Psoas muscle (tissue), 8 donors: ENCODE measurements around the gene MARK4. TPM values are rescaled to one million over a fixed set of nuclear protein-coding genes. Genes with fewer than 3 reads are reported as not detected.
A peak's percentile ranks its signal among the peaks of the same experiment; 100 is the strongest.

Experiments used
- ATAC-seq, 4 donors: fragments of 200-7000 bp; cut with Tn5 transposase; one replicate each; pipeline ENCODE4 v1.9.1; 2020; ENCODE audit warnings: moderate library complexity in 3 of 4, mild to moderate bottlenecking in 2 of 4
- DNase-seq, 2 donors: peaks; one replicate each; pipeline ENCODE4 v3.0.0-alpha.2; 2020
- H3K27ac ChIP-seq: fragments of 200-600 bp; one replicate; pipeline ENCODE4 v1.8.0; 2022
- H3K27me3 ChIP-seq, 3 donors: fragments of 200-600 bp in 1 of 3; one replicate each; pipeline versions ENCODE4 v1.6.1 to v1.8.0; 2013 to 2022; ENCODE audit warnings: low read length in 2 of 3, mild to moderate bottlenecking in 2 of 3, moderate library complexity in 1 of 3; ENCODE audit not compliant: insufficient read depth in 3 of 3
- H3K36me3 ChIP-seq, 2 donors: fragments of 200-600 bp in 1 of 2; one replicate each; pipeline versions ENCODE4 v1.6.1 to v1.8.0; 2013 to 2022; ENCODE audit warnings: low read depth in 1 of 2, mild to moderate bottlenecking in 1 of 2, moderate library complexity in 1 of 2; ENCODE audit not compliant: insufficient read depth in 1 of 2
- H3K4me1 ChIP-seq: fragments of 200-600 bp; one replicate; pipeline ENCODE4 v1.8.0; 2022
- H3K4me3 ChIP-seq: fragments of 200-600 bp; one replicate; pipeline ENCODE4 v1.8.0; 2022; ENCODE audit warnings: mild to moderate bottlenecking
- H3K9me3 ChIP-seq: fragments of 200-600 bp; one replicate; pipeline ENCODE4 v1.8.0; 2022
- CTCF ChIP-seq: fragments of 200-600 bp; IDR thresholded peaks from one replicate; pipeline ENCODE4 v1.8.0; 2022; ENCODE audit warnings: antibody characterized with exemption
- WGBS, 3 donors: extraction: QIAGEN DNeasy Blood & Tissue Kit; methylation state at CpG; one replicate each; pipeline versions ENCODE4 v1.1.6 to v1.1.7; 2013; 5-methylcytosine and 5-hydroxymethylcytosine counted together
- intact Hi-C, 2 donors: fragments of 100-400 bp; cut with DNase I; formaldehyde crosslinking; loops; one replicate each; pipeline versions ENCODE4 v1.11.0 to v1.14.2; 2022
- polyA plus RNA-seq, 3 donors: library from polyadenylated mRNA; stranded (reverse); fragments of 200-250 nt; gene quantifications; one replicate each; pipeline ENCODE4 v1.2.3, GENCODE V29; 2013
- total RNA-seq, 4 donors: library from RNA; stranded (reverse); fragmentation: NEBNext Ultra II Directional in 2 of 4; extraction: Animal tissue kit (Norgen Biotek cat#: 25700) in 2 of 4; gene quantifications; one replicate each; pipeline versions ENCODE4 v1.2.1 to v1.2.4, GENCODE V29; 2021 to 2023
- donor health status: healthy with polysubstance abuse.
- donor health status: DM: no; HTN: no; CAD: no; lungs with moderate emphysema.
- donor health status: Bipolar disorder and iron deficiency.
- donor health status: healthy.
- donor health status: DM: yes; HTN: yes; CAD: no.
- donor health status: DM: no; HTN: no; CAD: no.
- donor health status: DM: no; HTN: no; CAD: no.
- donor health status: DM: yes; HTN: yes; CAD: no.

MARK4 gene
- total and polyA plus RNA-seq, 7 donors, result 11.0 to 37.7 (median 29.7) TPM

GRCh38 chr19:45342911-45343310 lies 91.8 kb downstream of the MARK4 start:
- Histone ChIP-seq H3K36me3 (no peaks in the 10 kb centered on the region), H3K4me3 (no peak overlapping the region), H3K4me1 (no peaks in the 10 kb centered on the region), H3K27ac (no peak overlapping the region), H3K9me3 (no peaks in the 10 kb centered on the region), H3K27me3 (peaks cover 0 to 34% (median 12%) of the 10 kb centered on the region in 3 donors)
- intact Hi-C loops, result no loop called here
- no peak for DNase-seq
- TF ChIP-seq CTCF, result no peak
- ATAC-seq, result no peak
- 71 to 72% (median 72%) methylated on average over 13 of the region's 13 CpGs for WGBS, 3 donors

GRCh38 chr19:45344621-45345505 lies 93.8 kb downstream of the MARK4 start:
- Histone ChIP-seq H3K9me3 (no peaks in the 10 kb centered on the region), H3K27me3 (peaks cover 0 to 23% (median 12%) of the 10 kb centered on the region in 3 donors), H3K4me3 (no peak overlapping the region), H3K36me3 (no peaks in the 10 kb centered on the region), H3K27ac (no peak overlapping the region), H3K4me1 (no peaks in the 10 kb centered on the region)
- no peak for DNase-seq
- intact Hi-C loops, result no loop called here
- ATAC-seq, result no peak
- 51 to 66% (median 55%) methylated on average over 14 to 15 of the region's 15 CpGs for WGBS, 3 donors
- TF ChIP-seq CTCF, result no peak

- peaks cover 0 to 17% (median 12%) of the 10 kb centered on the region in 3 donors for H3K27me3 ChIP-seq
Observed at GRCh38 chr19:45345506-45345860, 94.4 kb downstream of the MARK4 start.

GRCh38 chr19:45346449-45346848 lies 95.4 kb downstream of the MARK4 start:
- ATAC-seq (peak; percentile 20 to 63 (median 47)), DNase-seq (no peak)
- peaks cover 2 to 5% of the 10 kb centered on the region in 2 donors for H3K36me3 ChIP-seq
- 20 to 32% (median 25%) methylated on average over 13 to 27 of the region's 27 CpGs for WGBS, 3 donors
- no peak for TF ChIP-seq CTCF
- H3K27me3 ChIP-seq, result peaks cover 0 to 7% (median 7%) of the 10 kb centered on the region in 3 donors
- no peaks in the 10 kb centered on the region for H3K4me1 ChIP-seq
- intact Hi-C loops, result no loop called here
- H3K9me3 ChIP-seq, result no peaks in the 10 kb centered on the region
- H3K4me3 ChIP-seq, result no peak overlapping the region
- no peak overlapping the region for H3K27ac ChIP-seq

More at GRCh38 chr19:45345506-45345860, 94.4 kb downstream of the MARK4 start:
- intact Hi-C loops, result no loop called here
- no peak for TF ChIP-seq CTCF
- 77 to 86% (median 81%) methylated on average over 15 of the region's 15 CpGs for WGBS, 3 donors
- no peak overlapping the region for H3K4me3 ChIP-seq
- H3K27ac ChIP-seq, result no peak overlapping the region
- no peaks in the 10 kb centered on the region for H3K4me1 ChIP-seq
- DNase-seq (no peak), ATAC-seq (no peak)
- no peaks in the 10 kb centered on the region for H3K36me3 ChIP-seq
- no peaks in the 10 kb centered on the region for H3K9me3 ChIP-seq
